ENCODE data around the gene SACM1L.

Gene SACM1L

DNA sequence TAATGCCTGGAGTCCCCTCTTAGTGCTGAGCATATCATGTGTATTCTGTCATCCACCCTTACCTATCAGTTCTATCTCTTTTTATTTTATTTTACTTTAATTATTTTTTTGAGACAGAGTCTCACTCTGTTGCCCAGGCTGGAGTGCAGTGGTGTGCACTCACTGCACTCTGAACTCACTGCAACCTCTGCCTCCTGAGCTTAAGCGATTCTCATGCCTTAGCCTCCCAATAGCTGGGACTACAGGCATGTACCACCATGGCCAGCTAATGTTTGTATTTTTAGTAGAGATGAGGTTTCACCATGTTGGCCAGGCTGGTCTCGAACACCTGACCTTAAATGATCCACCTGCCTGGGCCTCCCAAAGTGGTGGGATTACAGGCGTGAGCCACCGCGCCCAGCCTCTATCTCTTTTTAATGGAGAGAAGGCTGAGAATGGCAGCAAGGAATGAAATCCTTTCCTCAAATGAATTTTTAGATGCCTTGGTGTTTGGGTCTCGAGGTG lies 11.4 kb downstream of the SACM1L start:
- H3K36me3 ChIP-seq (ENCODE audit: control insufficient read depth in 1 of 2, insufficient read depth in 2 of 2, low read length in 2 of 2): peaks cover under 1 to 12% of the 10 kb centered on the region in 2 donors
- H3K27me3 ChIP-seq (ENCODE audit: low read depth, low read length): no peaks in the 10 kb centered on the region
- H3K4me1 ChIP-seq (ENCODE audit: control insufficient read depth in 1 of 2, insufficient read depth in 2 of 2, low read length in 2 of 2): no peaks in the 10 kb centered on the region
- no peak overlapping the region for H3K27ac ChIP-seq (ENCODE audit: low read length)
- no peak overlapping the region for H3K4me3 ChIP-seq (ENCODE audit: low read depth in 1 of 2, low read length in 2 of 2)
- no peaks in the 10 kb centered on the region for H3K9me3 ChIP-seq (ENCODE audit: control insufficient read depth in 1 of 2, low read length in 2 of 2)

DNA sequence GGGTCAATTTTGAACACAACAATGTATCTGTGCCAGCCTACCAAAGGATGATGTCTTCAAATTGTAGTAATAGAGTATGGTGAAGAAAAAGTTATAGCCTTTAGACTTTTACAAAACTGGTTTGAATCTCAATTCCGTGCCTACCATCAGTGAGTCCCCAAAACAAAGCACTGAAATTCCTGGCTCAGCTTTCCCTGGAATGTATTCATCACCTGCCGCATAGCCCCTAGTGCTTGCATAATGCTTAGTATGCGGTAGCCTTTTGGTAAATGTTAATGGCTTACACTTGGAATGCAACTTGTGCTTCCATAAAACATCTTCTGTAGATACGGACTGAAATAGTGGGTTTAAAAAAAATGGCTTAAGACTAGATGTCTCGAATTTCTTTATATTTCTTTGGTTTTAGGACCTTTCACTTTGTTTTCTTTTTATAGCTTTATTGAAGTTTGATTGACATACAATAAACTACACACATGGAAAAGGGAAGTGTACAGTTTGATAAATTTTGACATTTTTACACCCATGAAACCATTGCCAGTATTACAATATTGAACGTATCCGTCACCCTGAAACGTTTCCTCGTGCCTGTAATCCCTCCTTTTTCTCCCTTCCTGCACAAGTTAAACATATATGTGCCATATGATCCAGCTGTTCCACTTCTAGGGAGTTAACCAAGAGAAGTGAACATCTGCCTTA lies 12.1 kb downstream of the SACM1L start:
- no peaks in the 10 kb centered on the region for H3K9me3 ChIP-seq (ENCODE audit: control insufficient read depth in 1 of 2, low read length in 2 of 2)
- H3K4me1 ChIP-seq (ENCODE audit: control insufficient read depth in 1 of 2, insufficient read depth in 2 of 2, low read length in 2 of 2): no peaks in the 10 kb centered on the region
- H3K4me3 ChIP-seq (ENCODE audit: low read depth in 1 of 2, low read length in 2 of 2): no peak overlapping the region
- peaks cover 8 to 18% of the 10 kb centered on the region in 2 donors for H3K36me3 ChIP-seq (ENCODE audit: control insufficient read depth in 1 of 2, insufficient read depth in 2 of 2, low read length in 2 of 2)
- H3K27me3 ChIP-seq (ENCODE audit: low read depth, low read length): no peaks in the 10 kb centered on the region
- H3K27ac ChIP-seq (ENCODE audit: low read length): no peak overlapping the region

GRCh38 chr3:45704301-45704943 lies 15.2 kb downstream of the SACM1L start:
- Histone ChIP-seq H3K9me3 (ENCODE audit: control insufficient read depth in 1 of 2, low read length in 2 of 2) (no peaks in the 10 kb centered on the region), H3K4me1 (ENCODE audit: control insufficient read depth in 1 of 2, insufficient read depth in 2 of 2, low read length in 2 of 2) (no peaks in the 10 kb centered on the region), H3K4me3 (ENCODE audit: low read depth in 1 of 2, low read length in 2 of 2) (no peak overlapping the region), H3K27ac (ENCODE audit: low read length) (no peak overlapping the region), H3K27me3 (ENCODE audit: low read depth, low read length) (no peaks in the 10 kb centered on the region), H3K36me3 (ENCODE audit: control insufficient read depth in 1 of 2, insufficient read depth in 2 of 2, low read length in 2 of 2) (peaks cover 26 to 30% of the 10 kb centered on the region in 2 donors)

GRCh38 chr3:45705839-45706808 lies 16.9 kb downstream of the SACM1L start:
- no peak overlapping the region for H3K4me3 ChIP-seq (ENCODE audit: low read depth in 1 of 2, low read length in 2 of 2)
- no peaks in the 10 kb centered on the region for H3K27me3 ChIP-seq (ENCODE audit: low read depth, low read length)
- H3K36me3 ChIP-seq (ENCODE audit: control insufficient read depth in 1 of 2, insufficient read depth in 2 of 2, low read length in 2 of 2): peaks cover 38 to 42% of the 10 kb centered on the region in 2 donors
- no peaks in the 10 kb centered on the region for H3K4me1 ChIP-seq (ENCODE audit: control insufficient read depth in 1 of 2, insufficient read depth in 2 of 2, low read length in 2 of 2)
- no peaks in the 10 kb centered on the region for H3K9me3 ChIP-seq (ENCODE audit: control insufficient read depth in 1 of 2, low read length in 2 of 2)
- no peak overlapping the region for H3K27ac ChIP-seq (ENCODE audit: low read length)

DNA sequence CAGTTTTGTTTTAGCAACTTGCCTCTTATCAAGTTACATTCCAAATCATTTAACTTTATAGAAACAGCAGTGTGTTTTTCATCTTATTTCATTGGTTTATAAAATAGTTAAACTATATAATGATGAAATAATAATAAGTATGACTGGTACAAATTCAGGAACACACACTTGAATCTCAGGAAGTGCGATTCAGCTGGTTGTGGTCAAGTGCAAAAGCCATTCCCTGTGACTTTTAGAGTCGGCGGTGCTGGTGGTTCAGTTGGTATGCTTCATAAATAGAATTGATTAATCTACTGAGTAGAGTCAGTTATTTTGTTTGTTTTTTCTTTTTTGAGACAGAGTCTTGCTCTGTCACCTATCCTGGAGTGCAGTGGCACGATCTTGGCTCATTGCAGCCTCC lies 22.7 kb downstream of the SACM1L start:
- Histone ChIP-seq H3K36me3 (ENCODE audit: control insufficient read depth in 1 of 2, insufficient read depth in 2 of 2, low read length in 2 of 2) (peaks cover 48 to 54% of the 10 kb centered on the region in 2 donors), H3K27me3 (ENCODE audit: low read depth, low read length) (no peaks in the 10 kb centered on the region), H3K9me3 (ENCODE audit: control insufficient read depth in 1 of 2, low read length in 2 of 2) (no peaks in the 10 kb centered on the region), H3K27ac (ENCODE audit: low read length) (no peak overlapping the region), H3K4me3 (ENCODE audit: low read depth in 1 of 2, low read length in 2 of 2) (no peak overlapping the region), H3K4me1 (ENCODE audit: control insufficient read depth in 1 of 2, insufficient read depth in 2 of 2, low read length in 2 of 2) (no peaks in the 10 kb centered on the region)

DNA sequence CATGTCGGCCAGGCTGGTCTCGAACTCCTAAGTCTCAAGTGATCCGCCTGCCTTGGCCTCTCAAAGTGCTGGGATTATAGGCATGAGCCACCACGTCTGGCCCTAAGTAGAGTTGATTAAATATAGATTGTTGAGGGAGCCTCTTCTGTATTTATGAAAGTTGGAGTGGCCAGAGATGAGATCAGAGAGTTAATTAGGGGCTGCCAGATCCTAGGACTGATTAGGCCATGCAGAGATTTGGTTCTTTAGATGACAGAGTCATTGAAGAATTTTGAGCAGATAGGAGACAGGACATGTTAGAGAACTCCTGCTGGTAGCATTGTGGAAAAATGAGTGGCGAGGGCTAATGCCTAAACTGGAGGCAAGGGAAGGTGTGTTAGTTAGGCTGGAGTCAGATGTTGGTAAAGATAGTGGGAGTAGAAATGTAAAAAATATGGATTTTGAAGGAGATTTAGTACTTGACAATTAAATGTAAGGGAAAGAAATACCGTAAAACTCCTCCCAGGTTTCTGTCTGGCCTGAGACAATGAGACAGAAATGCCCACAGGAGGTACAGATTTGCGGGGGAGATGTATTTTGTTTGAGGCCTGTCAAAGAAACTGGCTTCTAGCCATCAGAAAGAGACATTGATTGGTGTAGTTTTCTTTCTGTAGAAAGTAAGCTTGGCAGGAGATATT lies 23.4 kb downstream of the SACM1L start:
- peaks cover 46 to 50% of the 10 kb centered on the region in 2 donors for H3K36me3 ChIP-seq (ENCODE audit: control insufficient read depth in 1 of 2, insufficient read depth in 2 of 2, low read length in 2 of 2)
- no peak overlapping the region for H3K4me3 ChIP-seq (ENCODE audit: low read depth in 1 of 2, low read length in 2 of 2)
- no peaks in the 10 kb centered on the region for H3K27me3 ChIP-seq (ENCODE audit: low read depth, low read length)
- no peaks in the 10 kb centered on the region for H3K9me3 ChIP-seq (ENCODE audit: control insufficient read depth in 1 of 2, low read length in 2 of 2)
- no peaks in the 10 kb centered on the region for H3K4me1 ChIP-seq (ENCODE audit: control insufficient read depth in 1 of 2, insufficient read depth in 2 of 2, low read length in 2 of 2)
- no peak overlapping the region for H3K27ac ChIP-seq (ENCODE audit: low read length)

- H3K27ac ChIP-seq (ENCODE audit: low read length): no peak overlapping the region
- H3K9me3 ChIP-seq (ENCODE audit: control insufficient read depth in 1 of 2, low read length in 2 of 2): no peaks in the 10 kb centered on the region
- peaks cover 35 to 38% of the 10 kb centered on the region in 2 donors for H3K36me3 ChIP-seq (ENCODE audit: control insufficient read depth in 1 of 2, insufficient read depth in 2 of 2, low read length in 2 of 2)
- no peaks in the 10 kb centered on the region for H3K27me3 ChIP-seq (ENCODE audit: low read depth, low read length)
- no peak overlapping the region for H3K4me3 ChIP-seq (ENCODE audit: low read depth in 1 of 2, low read length in 2 of 2)
- peaks cover 0 to 7% of the 10 kb centered on the region in 2 donors for H3K4me1 ChIP-seq (ENCODE audit: control insufficient read depth in 1 of 2, insufficient read depth in 2 of 2, low read length in 2 of 2)
Measured at GRCh38 chr3:45715945-45716344, 26.7 kb downstream of the SACM1L start.

- Histone ChIP-seq H3K4me1 (ENCODE audit: control insufficient read depth in 1 of 2, insufficient read depth in 2 of 2, low read length in 2 of 2) (peaks cover 0 to 7% of the 10 kb centered on the region in 2 donors), H3K27me3 (ENCODE audit: low read depth, low read length) (no peaks in the 10 kb centered on the region), H3K27ac (ENCODE audit: low read length) (no peak overlapping the region), H3K4me3 (ENCODE audit: low read depth in 1 of 2, low read length in 2 of 2) (no peak overlapping the region), H3K9me3 (ENCODE audit: control insufficient read depth in 1 of 2, low read length in 2 of 2) (no peaks in the 10 kb centered on the region), H3K36me3 (ENCODE audit: control insufficient read depth in 1 of 2, insufficient read depth in 2 of 2, low read length in 2 of 2) (peaks cover 31 to 33% of the 10 kb centered on the region in 2 donors)
Measured at GRCh38 chr3:45716790-45717336, 27.7 kb downstream of the SACM1L start.

DNA sequence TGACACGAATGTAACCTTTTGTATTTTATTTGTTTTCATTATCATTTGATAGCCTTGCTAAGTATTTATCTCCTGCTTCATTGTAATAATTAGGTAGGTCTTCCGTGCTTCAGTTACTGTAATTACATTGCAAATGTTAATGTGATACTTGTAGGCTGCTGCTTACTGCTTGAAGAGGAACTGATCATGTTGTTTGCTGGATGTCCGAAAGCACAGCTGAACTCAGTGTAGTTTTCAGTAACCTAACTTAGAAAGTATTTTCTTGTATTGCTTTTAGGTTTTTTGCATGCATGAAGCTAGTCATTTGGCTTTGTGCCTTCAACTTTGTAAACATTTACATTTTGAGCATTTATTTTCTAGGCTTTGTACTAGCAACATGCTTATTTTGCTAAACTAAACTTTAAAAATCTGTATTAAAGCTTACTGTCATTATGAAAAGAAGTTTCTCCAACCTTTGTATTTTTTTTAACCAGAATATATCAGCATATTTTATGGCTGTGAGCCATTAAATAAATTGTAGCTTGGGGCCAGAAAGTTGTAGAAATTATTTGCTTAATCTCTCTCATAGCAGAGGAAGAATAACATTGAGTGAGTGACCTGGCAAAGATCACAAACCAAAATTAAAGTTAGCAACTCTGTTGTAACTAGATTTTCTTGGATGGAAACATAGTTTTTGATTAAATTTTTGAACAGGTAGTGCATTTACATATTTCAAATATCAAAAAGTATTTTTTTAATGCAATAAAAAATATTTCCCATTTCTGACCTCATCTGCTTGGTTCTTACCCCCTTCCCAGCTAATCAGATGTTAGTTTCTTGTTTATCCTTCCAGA lies 30.7 kb downstream of the SACM1L start:
- Histone ChIP-seq H3K4me3 (ENCODE audit: low read depth in 1 of 2, low read length in 2 of 2) (no peak overlapping the region), H3K4me1 (ENCODE audit: control insufficient read depth in 1 of 2, insufficient read depth in 2 of 2, low read length in 2 of 2) (peaks cover 0 to 7% of the 10 kb centered on the region in 2 donors), H3K36me3 (ENCODE audit: control insufficient read depth in 1 of 2, insufficient read depth in 2 of 2, low read length in 2 of 2) (peaks cover 36 to 42% of the 10 kb centered on the region in 2 donors), H3K27me3 (ENCODE audit: low read depth, low read length) (no peaks in the 10 kb centered on the region), H3K9me3 (ENCODE audit: control insufficient read depth in 1 of 2, low read length in 2 of 2) (no peaks in the 10 kb centered on the region), H3K27ac (ENCODE audit: low read length) (no peak overlapping the region)

- no peak overlapping the region for H3K4me3 ChIP-seq (ENCODE audit: low read depth in 1 of 2, low read length in 2 of 2)
- peaks cover 25 to 35% of the 10 kb centered on the region in 2 donors for H3K36me3 ChIP-seq (ENCODE audit: control insufficient read depth in 1 of 2, insufficient read depth in 2 of 2, low read length in 2 of 2)
- peaks cover 0 to 2% of the 10 kb centered on the region in 2 donors for H3K4me1 ChIP-seq (ENCODE audit: control insufficient read depth in 1 of 2, insufficient read depth in 2 of 2, low read length in 2 of 2)
- no peaks in the 10 kb centered on the region for H3K27me3 ChIP-seq (ENCODE audit: low read depth, low read length)
- H3K27ac ChIP-seq (ENCODE audit: low read length): no peak overlapping the region
- H3K9me3 ChIP-seq (ENCODE audit: control insufficient read depth in 1 of 2, low read length in 2 of 2): no peaks in the 10 kb centered on the region
Measured at GRCh38 chr3:45724911-45725310, 35.7 kb downstream of the SACM1L start.
